Measurements from ENCODE around the gene PIP5KL1. TPM values are rescaled to one million over a fixed set of nuclear protein-coding genes. Genes with fewer than 3 reads are reported as not detected.

The PIP5KL1 gene
- total and polyA plus RNA-seq, 2 experiments from 2014 or later: 1.4 to 1.6 TPM

- Histone ChIP-seq H2AFZ (no peak overlapping the region), H3K4me2 (peak overlapping the region; percentile 62), H3K27ac (peak overlapping the region; percentile 97), H3K4me1 (ENCODE audit: insufficient read depth) (peaks cover 84% of the 10 kb centered on the region), H3K36me3 (replicated peaks; ENCODE audit: insufficient read depth, low read depth) (no peaks in the 10 kb centered on the region), H3K9me2 (replicated peaks; ENCODE audit: insufficient read depth) (no peaks in the 10 kb centered on the region), H3K27me3 (no peaks in the 10 kb centered on the region), H3K9me3 (ENCODE audit: low read depth) (no peaks in the 10 kb centered on the region), H4K20me1 (ENCODE audit: insufficient read depth, poor library complexity, severe bottlenecking) (peaks cover 30% of the 10 kb centered on the region), H3K4me3 (no peak overlapping the region), H3K79me2 (peaks cover 91% of the 10 kb centered on the region)
- 77% methylated on average over 6 of the region's 6 CpGs for WGBS (ENCODE audit: low lambda C conversion rate, missing lambda C conversion rate)
- no peak for DNase-seq (ENCODE audit: low spot score)
- TF ChIP-seq EZH2 (IDR thresholded peaks at IDR 0.05; ENCODE audit: borderline replicate concordance) (no peak), CTCF (IDR thresholded peaks at IDR 0.05; ENCODE audit: poor library complexity) (no peak), EZH2phosphoT487 (IDR thresholded peaks at IDR 0.05; ENCODE audit: low read depth, severe bottlenecking, unreplicated experiment) (no peak)
Measured at GRCh38 chr9:127965953-127966352, 35.4 kb upstream of the PIP5KL1 start.

- no peak for DNase-seq (ENCODE audit: low spot score)
- H3K27ac ChIP-seq: peak overlapping the region; percentile 94
- peaks cover 14% of the 10 kb centered on the region for H4K20me1 ChIP-seq (ENCODE audit: insufficient read depth, poor library complexity, severe bottlenecking)
- H3K9me3 ChIP-seq (ENCODE audit: low read depth): no peaks in the 10 kb centered on the region
- peaks cover 76% of the 10 kb centered on the region for H3K4me1 ChIP-seq (ENCODE audit: insufficient read depth)
- H3K79me2 ChIP-seq: peaks cover 90% of the 10 kb centered on the region
- H3K27me3 ChIP-seq: no peaks in the 10 kb centered on the region
- TF ChIP-seq EZH2phosphoT487 (IDR thresholded peaks at IDR 0.05; ENCODE audit: low read depth, severe bottlenecking, unreplicated experiment) (no peak), EZH2 (IDR thresholded peaks at IDR 0.05; ENCODE audit: borderline replicate concordance) (no peak), CTCF (IDR thresholded peaks at IDR 0.05; ENCODE audit: poor library complexity) (no peak)
- H3K4me2 ChIP-seq: peak overlapping the region; percentile 46
- no peak overlapping the region for H2AFZ ChIP-seq
- 86% methylated on average over 19 of the region's 19 CpGs for WGBS (ENCODE audit: low lambda C conversion rate, missing lambda C conversion rate)
- no peaks in the 10 kb centered on the region for H3K36me3 ChIP-seq (replicated peaks; ENCODE audit: insufficient read depth, low read depth)
- H3K9me2 ChIP-seq (replicated peaks; ENCODE audit: insufficient read depth): no peaks in the 10 kb centered on the region
- no peak overlapping the region for H3K4me3 ChIP-seq
Measured at GRCh38 chr9:127963359-127964064, 32.9 kb upstream of the PIP5KL1 start.

- peak overlapping the region; percentile 46 for H3K4me2 ChIP-seq
- H3K36me3 ChIP-seq (replicated peaks; ENCODE audit: insufficient read depth, low read depth): no peaks in the 10 kb centered on the region
- TF ChIP-seq CTCF (IDR thresholded peaks at IDR 0.05; ENCODE audit: poor library complexity) (no peak), EZH2 (IDR thresholded peaks at IDR 0.05; ENCODE audit: borderline replicate concordance) (no peak), EZH2phosphoT487 (IDR thresholded peaks at IDR 0.05; ENCODE audit: low read depth, severe bottlenecking, unreplicated experiment) (no peak)
- no peaks in the 10 kb centered on the region for H3K9me3 ChIP-seq (ENCODE audit: low read depth)
- peak overlapping the region; percentile 94 for H3K27ac ChIP-seq
- H4K20me1 ChIP-seq (ENCODE audit: insufficient read depth, poor library complexity, severe bottlenecking): peaks cover 11% of the 10 kb centered on the region
- H3K4me3 ChIP-seq: no peak overlapping the region
- DNase-seq (ENCODE audit: low spot score): no peak
- no peaks in the 10 kb centered on the region for H3K9me2 ChIP-seq (replicated peaks; ENCODE audit: insufficient read depth)
- no peak overlapping the region for H2AFZ ChIP-seq
- WGBS (ENCODE audit: low lambda C conversion rate, missing lambda C conversion rate): 85% methylated on average over 3 of the region's 3 CpGs
- peaks cover 70% of the 10 kb centered on the region for H3K4me1 ChIP-seq (ENCODE audit: insufficient read depth)
- peaks cover 90% of the 10 kb centered on the region for H3K79me2 ChIP-seq
- no peaks in the 10 kb centered on the region for H3K27me3 ChIP-seq
Measured at GRCh38 chr9:127963041-127963358, 32.4 kb upstream of the PIP5KL1 start.
